ENCODE data around the gene BACH1.

The BACH1 gene

GRCh38 chr21:29378832-29379231 lies 80.1 kb downstream of the BACH1 start:
- Histone ChIP-seq H3F3A (ENCODE audit: insufficient read depth) (no peaks in the 10 kb centered on the region), H3K9me2 (replicated peaks; ENCODE audit: insufficient read depth, low read length) (no peaks in the 10 kb centered on the region), H3K27ac (ENCODE audit: low read depth, low read length) (no peak overlapping the region), H3K36me3 (ENCODE audit: low read length) (no peaks in the 10 kb centered on the region), H2AFZ (ENCODE audit: low read depth, low read length, severe bottlenecking) (no peak overlapping the region), H3K9me3 (ENCODE audit: insufficient read depth, low read length) (no peaks in the 10 kb centered on the region), H3K4me3 (ENCODE audit: insufficient read depth, low read length, poor library complexity, severe bottlenecking) (no peak overlapping the region), H3K4me2 (ENCODE audit: low read depth, low read length, poor library complexity, severe bottlenecking) (no peak overlapping the region), H3K79me2 (ENCODE audit: insufficient read depth, low read length) (no peaks in the 10 kb centered on the region), H3K9ac (ENCODE audit: low read length) (no peak overlapping the region), H4K20me1 (ENCODE audit: low read depth, low read length) (no peaks in the 10 kb centered on the region), H3K27me3 (ENCODE audit: low read length) (no peaks in the 10 kb centered on the region)
- TF ChIP-seq CTCF (IDR thresholded peaks at IDR 0.05; ENCODE audit: insufficient read depth, low read length, poor library complexity, severe bottlenecking) (no peak), EZH2phosphoT487 (conservative IDR thresholded peaks at IDR 0.05; ENCODE audit: low read length) (no peak)

- Histone ChIP-seq H3K36me3 (ENCODE audit: low read length) (no peaks in the 10 kb centered on the region), H3K9me2 (replicated peaks; ENCODE audit: insufficient read depth, low read length) (no peaks in the 10 kb centered on the region), H3K9me3 (ENCODE audit: insufficient read depth, low read length) (no peaks in the 10 kb centered on the region), H3K27me3 (ENCODE audit: low read length) (no peaks in the 10 kb centered on the region), H4K20me1 (ENCODE audit: low read depth, low read length) (no peaks in the 10 kb centered on the region), H3K4me3 (ENCODE audit: insufficient read depth, low read length, poor library complexity, severe bottlenecking) (no peak overlapping the region), H3K79me2 (ENCODE audit: insufficient read depth, low read length) (no peaks in the 10 kb centered on the region), H3K27ac (ENCODE audit: low read depth, low read length) (no peak overlapping the region), H3K4me2 (ENCODE audit: low read depth, low read length, poor library complexity, severe bottlenecking) (no peak overlapping the region), H3F3A (ENCODE audit: insufficient read depth) (no peaks in the 10 kb centered on the region), H3K9ac (ENCODE audit: low read length) (no peak overlapping the region), H2AFZ (ENCODE audit: low read depth, low read length, severe bottlenecking) (no peak overlapping the region)
- no peak for TF ChIP-seq CTCF (IDR thresholded peaks at IDR 0.05; ENCODE audit: insufficient read depth, low read length, poor library complexity, severe bottlenecking)
- no peak for TF ChIP-seq EZH2phosphoT487 (conservative IDR thresholded peaks at IDR 0.05; ENCODE audit: low read length)
Measured at GRCh38 chr21:29379517-29380054, 80.9 kb downstream of the BACH1 start.

GRCh38 chr21:29382030-29382654 lies 83.4 kb downstream of the BACH1 start:
- Histone ChIP-seq H3K9ac (ENCODE audit: low read length) (no peak overlapping the region), H3F3A (ENCODE audit: insufficient read depth) (no peaks in the 10 kb centered on the region), H3K36me3 (ENCODE audit: low read length) (no peaks in the 10 kb centered on the region), H3K79me2 (ENCODE audit: insufficient read depth, low read length) (no peaks in the 10 kb centered on the region), H3K4me3 (ENCODE audit: insufficient read depth, low read length, poor library complexity, severe bottlenecking) (no peak overlapping the region), H3K9me3 (ENCODE audit: insufficient read depth, low read length) (no peaks in the 10 kb centered on the region), H2AFZ (ENCODE audit: low read depth, low read length, severe bottlenecking) (no peak overlapping the region), H3K27ac (ENCODE audit: low read depth, low read length) (no peak overlapping the region), H3K9me2 (replicated peaks; ENCODE audit: insufficient read depth, low read length) (no peaks in the 10 kb centered on the region), H3K27me3 (ENCODE audit: low read length) (no peaks in the 10 kb centered on the region), H3K4me2 (ENCODE audit: low read depth, low read length, poor library complexity, severe bottlenecking) (no peak overlapping the region), H4K20me1 (ENCODE audit: low read depth, low read length) (no peaks in the 10 kb centered on the region)
- TF ChIP-seq CTCF (IDR thresholded peaks at IDR 0.05; ENCODE audit: insufficient read depth, low read length, poor library complexity, severe bottlenecking) = no peak
- TF ChIP-seq EZH2phosphoT487 (conservative IDR thresholded peaks at IDR 0.05; ENCODE audit: low read length) = no peak

Measured in SU-DHL-6 (cell line).